Mesenchymal stem cell (in vitro differentiated cells and primary cell): ENCODE results near the gene EIF2D.
A peak's percentile ranks its signal among the peaks of the same experiment; 100 is the strongest.

Source experiments
- DNase-seq: peaks from one replicate; pipeline ENCODE4 v3.0.0-alpha.2; 2013
- H2AFZ ChIP-seq: one replicate; pipeline ENCODE4 v1.6.1; 2013; ENCODE audit warnings: low read depth, mild to moderate bottlenecking, control low read depth, inconsistent platforms, low read length, moderate library complexity
- H2AK5ac ChIP-seq: 2 replicates; pipeline ENCODE4 v1.6.1; 2013; ENCODE audit warnings: low read length, moderate library complexity, mild to moderate bottlenecking, inconsistent platforms; ENCODE audit not compliant: severe bottlenecking
- H2BK120ac ChIP-seq: one replicate; pipeline ENCODE4 v1.6.1; 2013; ENCODE audit warnings: low read depth, mild to moderate bottlenecking, inconsistent platforms, low read length, moderate library complexity
- H2BK12ac ChIP-seq, 2 experiments: one replicate each; pipeline ENCODE4 v1.6.1; 2013; ENCODE audit warnings: inconsistent platforms in 2 of 2, low read length in 2 of 2, mild to moderate bottlenecking in 2 of 2, moderate library complexity in 2 of 2, control low read depth in 1 of 2
- H2BK15ac ChIP-seq: one replicate; pipeline ENCODE4 v1.6.1; 2013; ENCODE audit warnings: mild to moderate bottlenecking, low read depth, inconsistent platforms; ENCODE audit not compliant: poor library complexity, severe bottlenecking
- H2BK5ac ChIP-seq: 2 replicates; pipeline ENCODE4 v1.6.1; 2013; ENCODE audit warnings: low read depth, mild to moderate bottlenecking, low read length, control low read depth, inconsistent platforms; ENCODE audit not compliant: poor library complexity, severe bottlenecking
- H3K14ac ChIP-seq, 2 experiments: one replicate each; pipeline ENCODE4 v1.6.1; 2013; ENCODE audit warnings: inconsistent platforms in 2 of 2, low read length in 2 of 2, control low read depth in 1 of 2, mild to moderate bottlenecking in 1 of 2, moderate library complexity in 1 of 2
- H3K18ac ChIP-seq, 2 experiments: one replicate each; pipeline ENCODE4 v1.6.1; 2013; ENCODE audit warnings: inconsistent platforms in 2 of 2, low read length in 2 of 2, control low read depth in 1 of 2, low read depth in 1 of 2, mild to moderate bottlenecking in 1 of 2
- H3K23ac ChIP-seq, 2 experiments: one replicate each; pipeline ENCODE4 v1.6.1; 2013; ENCODE audit warnings: inconsistent platforms in 2 of 2, low read length in 2 of 2, mild to moderate bottlenecking in 2 of 2, moderate library complexity in 2 of 2, control low read depth in 1 of 2
- H3K27ac ChIP-seq: 2 replicates; pipeline ENCODE4 v1.5.1; 2013; ENCODE audit warnings: mild to moderate bottlenecking, moderate library complexity, low read length, control low read depth, inconsistent platforms; ENCODE audit not compliant: poor library complexity, severe bottlenecking
- H3K27me3 ChIP-seq, 2 experiments: 2 replicates each; pipeline versions ENCODE4 v1.6.1 to v1.7.0; 2013; ENCODE audit warnings: low read length in 2 of 2, mild to moderate bottlenecking in 2 of 2, moderate library complexity in 2 of 2, control low read depth in 1 of 2, inconsistent platforms in 1 of 2; ENCODE audit not compliant: control insufficient read depth in 1 of 2, insufficient read depth in 1 of 2
- H3K36me3 ChIP-seq, 2 experiments: 2 replicates each; pipeline versions ENCODE4 v1.6.1 to v1.7.0; 2013; ENCODE audit warnings: low read length in 2 of 2, control low read depth in 1 of 2, inconsistent platforms in 1 of 2, low read depth in 1 of 2, mild to moderate bottlenecking in 1 of 2; ENCODE audit not compliant: insufficient read depth in 2 of 2, control insufficient read depth in 1 of 2
- H3K4ac ChIP-seq, 2 experiments: one replicate each; pipeline ENCODE4 v1.6.1; 2013; ENCODE audit warnings: inconsistent platforms in 2 of 2, low read length in 2 of 2, mild to moderate bottlenecking in 2 of 2, moderate library complexity in 2 of 2, control low read depth in 1 of 2, low read depth in 1 of 2
- H3K4me1 ChIP-seq: 2 replicates; pipeline ENCODE4 v1.6.1; 2013; ENCODE audit warnings: low read depth, low read length, control low read depth; ENCODE audit not compliant: control insufficient read depth, insufficient read depth
- H3K4me2 ChIP-seq: 2 replicates; pipeline ENCODE4 v1.6.1; 2013; ENCODE audit warnings: low read length, mild to moderate bottlenecking, inconsistent platforms; ENCODE audit not compliant: poor library complexity, severe bottlenecking
- H3K4me3 ChIP-seq, 2 experiments: 2 replicates each; pipeline versions ENCODE4 v1.5.1 to v1.7.0; 2013; ENCODE audit warnings: low read length in 2 of 2, mild to moderate bottlenecking in 2 of 2, control low read depth in 1 of 2, low read depth in 1 of 2; ENCODE audit not compliant: insufficient read depth in 1 of 2
- H3K79me1 ChIP-seq: replicated peaks from 2 replicates; pipeline ENCODE4 v1.6.1; 2013; ENCODE audit warnings: mild to moderate bottlenecking, control low read depth, low read length, inconsistent platforms; ENCODE audit not compliant: poor library complexity, severe bottlenecking
- H3K9ac ChIP-seq: 2 replicates; pipeline ENCODE4 v1.7.0; 2013; ENCODE audit warnings: mild to moderate bottlenecking, low read length, moderate library complexity
- H3K9me3 ChIP-seq: 2 replicates; pipeline ENCODE4 v1.7.0; 2013; ENCODE audit warnings: mild to moderate bottlenecking, low read length; ENCODE audit not compliant: control insufficient read depth
- H4K8ac ChIP-seq: one replicate; pipeline ENCODE4 v1.6.1; 2013; ENCODE audit warnings: inconsistent platforms, mild to moderate bottlenecking, low read length, moderate library complexity
- H4K91ac ChIP-seq: one replicate; pipeline ENCODE4 v1.6.1; 2013; ENCODE audit warnings: mild to moderate bottlenecking, low read length, inconsistent platforms
- WGBS: methylation state at CpG from one replicate; pipeline ENCODE4 v1.1.7; 2013; ENCODE audit warnings: mixed read lengths; 5-methylcytosine and 5-hydroxymethylcytosine counted together

EIF2D gene

GRCh38 chr1:206609229-206609991, 2.9 kb downstream of the EIF2D start:
- Histone ChIP-seq H3K4me1 (peaks cover 6% of the 10 kb centered on the region), H3K27me3 (no peaks in the 10 kb centered on the region), H2BK5ac (no peak overlapping the region), H2BK15ac (no peak overlapping the region), H3K4ac (no peak overlapping the region), H3K4me3 (no peak overlapping the region), H3K9ac (peak overlapping the region; percentile 10), H3K14ac (no peak overlapping the region), H2BK12ac (no peak overlapping the region), H3K18ac (no peak overlapping the region), H3K27ac (no peak overlapping the region), H2BK120ac (no peak overlapping the region), H4K91ac (no peak overlapping the region), H3K9me3 (no peaks in the 10 kb centered on the region), H3K23ac (no peak overlapping the region), H2AFZ (no peak overlapping the region), H3K79me1 (peaks cover 17% of the 10 kb centered on the region), H3K4me2 (no peak overlapping the region), H2AK5ac (no peak overlapping the region), H3K36me3 (peaks cover 7 to 54% of the 10 kb centered on the region in 2 experiments), H4K8ac (no peak overlapping the region)
- WGBS: 100% methylated on average over 2 of the region's 4 CpGs
- DNase-seq: no peak

- Histone ChIP-seq H3K79me1 (peaks cover 17% of the 10 kb centered on the region), H3K27me3 (no peaks in the 10 kb centered on the region), H2AK5ac (no peak overlapping the region), H4K8ac (no peak overlapping the region), H2BK15ac (no peak overlapping the region), H3K4ac (no peak overlapping the region), H3K9ac (no peak overlapping the region), H2AFZ (no peak overlapping the region), H3K4me2 (no peak overlapping the region), H2BK5ac (no peak overlapping the region), H3K4me1 (peaks cover 6% of the 10 kb centered on the region), H3K9me3 (no peaks in the 10 kb centered on the region), H2BK120ac (no peak overlapping the region), H3K14ac (no peak overlapping the region), H3K36me3 (peaks cover 11 to 63% of the 10 kb centered on the region in 2 experiments), H2BK12ac (no peak overlapping the region), H3K27ac (no peak overlapping the region), H3K18ac (no peak overlapping the region), H3K4me3 (no peak overlapping the region), H3K23ac (no peak overlapping the region), H4K91ac (no peak overlapping the region)
- DNase-seq: peak; percentile 44
- WGBS: 73% methylated on average over 4 of the region's 7 CpGs
These were observed 4.1 kb downstream of the EIF2D start for GRCh38 chr1:206608108-206608698.

- no peak overlapping the region for H3K27ac ChIP-seq
- H4K91ac ChIP-seq: no peak overlapping the region
- no peak overlapping the region for H3K18ac ChIP-seq
- H3K14ac ChIP-seq: no peak overlapping the region
- H2BK12ac ChIP-seq: no peak overlapping the region
- H3K4me1 ChIP-seq: peaks cover 4% of the 10 kb centered on the region
- peaks cover 21 to 77% of the 10 kb centered on the region in 2 experiments for H3K36me3 ChIP-seq
- no peak overlapping the region for H2BK15ac ChIP-seq
- H3K27me3 ChIP-seq: no peaks in the 10 kb centered on the region
- no peak overlapping the region for H3K23ac ChIP-seq
- H3K4me3 ChIP-seq: no peak overlapping the region
- H3K4me2 ChIP-seq: no peak overlapping the region
- H3K9me3 ChIP-seq: no peaks in the 10 kb centered on the region
- no peak overlapping the region for H2BK5ac ChIP-seq
- H2AK5ac ChIP-seq: no peak overlapping the region
- no peak overlapping the region for H2BK120ac ChIP-seq
- H2AFZ ChIP-seq: no peak overlapping the region
- peaks cover 17% of the 10 kb centered on the region for H3K79me1 ChIP-seq
- H3K4ac ChIP-seq: no peak overlapping the region
- H3K9ac ChIP-seq: no peak overlapping the region
- 29% methylated on average over 1 of the region's 3 CpGs for WGBS
- no peak overlapping the region for H4K8ac ChIP-seq
- DNase-seq: peak; percentile 56
These were observed 5.4 kb downstream of the EIF2D start for GRCh38 chr1:206606867-206607266.

GRCh38 chr1:206604861-206605260, 7.4 kb downstream of the EIF2D start:
- Histone ChIP-seq H3K14ac (no peak overlapping the region), H4K8ac (no peak overlapping the region), H2BK12ac (no peak overlapping the region), H3K27me3 (no peaks in the 10 kb centered on the region), H2BK120ac (no peak overlapping the region), H3K27ac (no peak overlapping the region), H3K79me1 (peaks cover 8% of the 10 kb centered on the region), H3K4ac (no peak overlapping the region), H3K4me2 (no peak overlapping the region), H2AFZ (no peak overlapping the region), H2AK5ac (no peak overlapping the region), H3K23ac (no peak overlapping the region), H2BK5ac (no peak overlapping the region), H3K4me1 (no peaks in the 10 kb centered on the region), H3K9ac (no peak overlapping the region), H3K9me3 (no peaks in the 10 kb centered on the region), H3K36me3 (peaks cover 29 to 92% of the 10 kb centered on the region in 2 experiments), H3K4me3 (no peak overlapping the region), H2BK15ac (no peak overlapping the region), H3K18ac (no peak overlapping the region), H4K91ac (no peak overlapping the region)
- WGBS: 98% methylated on average over 4 of the region's 5 CpGs
- no peak for DNase-seq
